Fibroblast of lung (primary cell): ENCODE data around the gene MYO1E.

Experiments used
- EZH2 ChIP-seq: IDR thresholded peaks from 2 replicates; pipeline ENCODE4 v1.5.1; 2012; ENCODE audit warnings: low read length, control low read depth, mild to moderate bottlenecking; ENCODE audit errors: missing control alignments
- TF ChIP-seq, protein P1 (sequence below), 2 donors: IDR thresholded peaks in 1 of 2; conservative IDR thresholded peaks in 1 of 2; 1 replicate in 1 of 2; 2 replicates in 1 of 2; pipeline ENCODE4 v1.5.1; 2011 to 2012; ENCODE audit warnings: low read length in 2 of 2, control low read depth in 1 of 2, inconsistent platforms in 1 of 2, low read depth in 1 of 2, mild to moderate bottlenecking in 1 of 2

DNA sequence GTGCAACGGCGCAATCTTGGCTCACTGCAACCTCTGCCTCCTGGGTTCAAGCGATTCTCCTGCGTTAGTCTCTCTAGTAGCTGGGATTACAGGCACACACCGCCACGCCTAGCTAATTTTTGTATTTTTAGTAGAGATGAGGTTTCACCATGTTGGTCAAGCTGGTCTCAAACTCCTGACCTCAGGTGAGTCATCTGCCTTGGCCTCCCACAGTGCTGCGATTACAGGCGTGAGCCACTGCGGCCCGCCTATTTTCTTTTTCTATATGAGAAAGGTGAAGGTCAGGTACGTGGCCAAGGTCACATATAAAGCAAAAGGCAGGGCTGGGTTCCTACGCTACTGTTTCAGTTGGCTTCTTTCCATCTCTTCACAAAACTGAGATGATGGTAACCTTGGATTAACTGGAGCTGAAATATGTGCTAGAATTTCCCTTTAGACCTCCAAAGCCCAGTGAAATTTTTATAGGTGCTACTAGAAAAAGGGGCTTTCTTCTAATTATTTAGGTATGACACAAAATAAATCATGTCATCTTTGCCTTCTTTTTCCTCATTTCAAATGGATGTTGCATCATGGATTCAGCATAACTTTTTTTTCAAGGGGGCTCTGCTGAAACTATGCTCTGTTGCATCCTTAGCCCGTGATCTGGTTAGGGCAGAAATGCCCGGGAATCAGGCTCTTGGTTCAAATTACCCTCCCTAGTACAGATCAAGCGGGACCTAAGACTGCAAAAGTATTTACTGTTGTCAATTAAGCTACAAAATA, 68.5 kb downstream of the MYO1E start:
- TF ChIP-seq, protein P1, sequence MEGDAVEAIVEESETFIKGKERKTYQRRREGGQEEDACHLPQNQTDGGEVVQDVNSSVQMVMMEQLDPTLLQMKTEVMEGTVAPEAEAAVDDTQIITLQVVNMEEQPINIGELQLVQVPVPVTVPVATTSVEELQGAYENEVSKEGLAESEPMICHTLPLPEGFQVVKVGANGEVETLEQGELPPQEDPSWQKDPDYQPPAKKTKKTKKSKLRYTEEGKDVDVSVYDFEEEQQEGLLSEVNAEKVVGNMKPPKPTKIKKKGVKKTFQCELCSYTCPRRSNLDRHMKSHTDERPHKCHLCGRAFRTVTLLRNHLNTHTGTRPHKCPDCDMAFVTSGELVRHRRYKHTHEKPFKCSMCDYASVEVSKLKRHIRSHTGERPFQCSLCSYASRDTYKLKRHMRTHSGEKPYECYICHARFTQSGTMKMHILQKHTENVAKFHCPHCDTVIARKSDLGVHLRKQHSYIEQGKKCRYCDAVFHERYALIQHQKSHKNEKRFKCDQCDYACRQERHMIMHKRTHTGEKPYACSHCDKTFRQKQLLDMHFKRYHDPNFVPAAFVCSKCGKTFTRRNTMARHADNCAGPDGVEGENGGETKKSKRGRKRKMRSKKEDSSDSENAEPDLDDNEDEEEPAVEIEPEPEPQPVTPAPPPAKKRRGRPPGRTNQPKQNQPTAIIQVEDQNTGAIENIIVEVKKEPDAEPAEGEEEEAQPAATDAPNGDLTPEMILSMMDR (conservative IDR thresholded peaks at IDR 0.05 in 1 of 2, IDR thresholded peaks at IDR 0.05 in 1 of 2; ENCODE audit: low read depth in 1 of 2, low read length in 2 of 2) = no peak
- TF ChIP-seq EZH2 = no peak
